BLaER1 (cell line): ENCODE measurements around the gene TSPAN3.
A peak's percentile ranks its signal among the peaks of the same experiment; 100 is the strongest.

ENCODE experiments used
- H3K27ac ChIP-seq: shearing (Covaris generic); formaldehyde crosslinking; 2 replicates; pipeline ENCODE4 v1.8.1; 2022
- H3K27me3 ChIP-seq: shearing (Covaris generic); formaldehyde crosslinking; 2 replicates; pipeline ENCODE4 v1.8.1; 2022
- H3K36me3 ChIP-seq: shearing (Covaris generic); formaldehyde crosslinking; 2 replicates; pipeline ENCODE4 v1.8.1; 2022
- H3K4me1 ChIP-seq: shearing (Covaris generic); formaldehyde crosslinking; 2 replicates; pipeline ENCODE4 v1.8.1; 2022
- H3K4me2 ChIP-seq: shearing (Covaris generic); formaldehyde crosslinking; 2 replicates; pipeline ENCODE4 v1.8.1; 2022
- H3K4me3 ChIP-seq: shearing (Covaris generic); formaldehyde crosslinking; 2 replicates; pipeline ENCODE4 v1.8.1; 2022
- H3K9ac ChIP-seq: shearing (Covaris generic); formaldehyde crosslinking; 2 replicates; pipeline ENCODE4 v1.8.1; 2022
- H3K9me3 ChIP-seq: shearing (Covaris generic); formaldehyde crosslinking; 2 replicates; pipeline ENCODE4 v1.8.1; 2022
- H4K20me1 ChIP-seq: shearing (Covaris generic); formaldehyde crosslinking; 2 replicates; pipeline ENCODE4 v1.8.1; 2022
- Cebpa-rat ChIP-seq: shearing (Covaris generic); IDR thresholded peaks from 2 replicates; pipeline ENCODE4 v1.8.1; 2022

Gene TSPAN3

GRCh38 chr15:77087213-77087612 is 16.3 kb upstream of the TSPAN3 start:
- Histone ChIP-seq H3K4me1 (peaks cover 35% of the 10 kb centered on the region), H3K4me3 (no peak overlapping the region), H3K27ac (no peak overlapping the region), H3K9me3 (no peaks in the 10 kb centered on the region), H3K27me3 (no peaks in the 10 kb centered on the region), H3K9ac (no peak overlapping the region), H4K20me1 (no peaks in the 10 kb centered on the region), H3K4me2 (no peak overlapping the region), H3K36me3 (no peaks in the 10 kb centered on the region)
- TF ChIP-seq Cebpa-rat = no peak

DNA sequence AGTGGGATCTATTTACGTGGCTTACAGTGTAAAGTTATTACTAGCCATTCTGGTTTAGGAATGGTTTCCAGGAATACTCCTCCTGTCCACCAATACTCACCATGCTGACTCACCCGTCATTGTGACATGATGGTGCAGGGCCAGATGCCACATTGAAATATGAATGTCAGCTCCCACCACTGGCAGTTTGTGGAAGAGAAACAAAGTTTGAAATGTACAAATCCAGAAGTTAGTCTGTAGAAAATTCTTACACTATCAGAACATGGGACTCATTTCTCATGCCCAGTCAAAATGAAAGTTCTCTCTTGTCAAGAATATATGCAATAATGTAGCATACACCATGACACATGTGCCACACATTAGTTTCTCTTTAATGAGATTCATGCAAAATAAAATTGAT is 14.4 kb upstream of the TSPAN3 start:
- Histone ChIP-seq H3K27me3 (no peaks in the 10 kb centered on the region), H3K9ac (no peak overlapping the region), H3K27ac (no peak overlapping the region), H3K9me3 (no peaks in the 10 kb centered on the region), H3K36me3 (no peaks in the 10 kb centered on the region), H4K20me1 (no peaks in the 10 kb centered on the region), H3K4me3 (no peak overlapping the region), H3K4me1 (peaks cover 41% of the 10 kb centered on the region), H3K4me2 (0 out of 2 replicates have a peak overlapping the region, but pooled peaks have one; percentile 67)
- TF ChIP-seq Cebpa-rat = no peak

DNA sequence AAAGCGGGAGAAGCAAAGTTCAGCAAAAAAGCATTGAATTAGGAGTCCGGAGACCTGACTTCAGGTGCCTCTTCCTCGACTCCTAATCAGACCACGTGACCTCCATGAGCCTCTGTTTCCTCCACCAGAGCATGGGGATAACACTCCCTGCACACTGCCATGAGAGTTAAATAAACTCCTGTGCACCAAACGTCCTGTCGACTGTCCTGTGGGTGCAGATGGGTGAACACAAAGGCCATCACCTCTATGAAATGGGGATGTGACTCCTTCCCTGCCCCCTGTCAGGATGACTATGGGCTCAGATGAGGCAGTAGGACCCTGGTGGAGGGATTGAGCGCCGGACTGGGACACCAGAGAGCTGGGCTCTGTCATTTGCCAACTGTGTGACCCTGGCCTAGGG is 13.5 kb upstream of the TSPAN3 start:
- Histone ChIP-seq H3K4me2 (peak overlapping the region; percentile 67), H3K4me3 (0 out of 2 replicates have a peak overlapping the region, but pooled peaks have one; percentile 33), H3K4me1 (peaks cover 41% of the 10 kb centered on the region), H3K9ac (no peak overlapping the region), H3K9me3 (no peaks in the 10 kb centered on the region), H4K20me1 (no peaks in the 10 kb centered on the region), H3K36me3 (no peaks in the 10 kb centered on the region), H3K27ac (peak overlapping the region; percentile 44; the same call in 1 of the 2 replicates), H3K27me3 (no peaks in the 10 kb centered on the region)
- no peak for TF ChIP-seq Cebpa-rat

DNA sequence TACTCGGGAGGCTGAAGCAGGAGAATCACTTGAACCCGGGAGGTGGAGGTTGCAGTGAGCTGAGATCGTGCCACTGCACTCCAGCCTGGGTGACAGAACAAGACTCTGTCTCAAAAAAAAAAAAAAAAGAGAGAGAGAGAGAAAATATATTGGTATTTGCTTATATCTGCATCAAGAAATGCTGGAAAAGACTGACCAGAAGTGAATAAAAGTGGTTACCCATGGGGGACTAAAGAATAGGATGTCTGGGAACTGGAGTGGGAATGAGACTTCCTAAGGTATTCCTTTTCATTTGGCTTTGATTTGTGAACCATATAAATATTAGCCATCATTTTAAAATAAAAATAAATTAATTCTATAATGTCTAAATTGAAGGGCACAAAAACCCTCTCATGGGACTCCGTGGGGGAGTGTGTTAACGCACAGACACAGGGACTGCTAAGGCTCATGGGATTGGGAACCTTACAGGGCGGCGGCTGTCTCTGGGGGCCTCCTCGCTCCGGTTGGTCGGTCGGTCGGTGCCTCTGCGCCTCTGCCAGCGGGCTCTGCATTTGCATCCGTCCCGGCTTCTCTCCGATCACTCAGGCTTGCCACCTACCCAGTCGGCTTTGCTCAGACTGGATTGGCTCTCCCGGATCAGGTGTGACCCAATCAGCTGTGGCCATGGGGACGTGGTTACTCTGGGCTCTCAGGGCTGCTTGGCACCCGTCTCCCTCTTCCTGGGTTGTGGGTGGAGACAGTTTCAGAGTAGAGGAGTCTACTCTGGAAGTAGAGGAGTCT is 12.7 kb upstream of the TSPAN3 start:
- Histone ChIP-seq H3K9ac (0 out of 2 replicates have a peak overlapping the region, but pooled peaks have one; percentile 24), H3K9me3 (no peaks in the 10 kb centered on the region), H3K4me1 (peaks cover 41% of the 10 kb centered on the region), H3K4me3 (0 out of 2 replicates have a peak overlapping the region, but pooled peaks have one; percentile 33), H3K36me3 (no peaks in the 10 kb centered on the region), H3K27me3 (no peaks in the 10 kb centered on the region), H3K27ac (peak overlapping the region; percentile 44; the same call in 1 of the 2 replicates), H4K20me1 (no peaks in the 10 kb centered on the region), H3K4me2 (peak overlapping the region; percentile 67)
- TF ChIP-seq Cebpa-rat = no peak

DNA sequence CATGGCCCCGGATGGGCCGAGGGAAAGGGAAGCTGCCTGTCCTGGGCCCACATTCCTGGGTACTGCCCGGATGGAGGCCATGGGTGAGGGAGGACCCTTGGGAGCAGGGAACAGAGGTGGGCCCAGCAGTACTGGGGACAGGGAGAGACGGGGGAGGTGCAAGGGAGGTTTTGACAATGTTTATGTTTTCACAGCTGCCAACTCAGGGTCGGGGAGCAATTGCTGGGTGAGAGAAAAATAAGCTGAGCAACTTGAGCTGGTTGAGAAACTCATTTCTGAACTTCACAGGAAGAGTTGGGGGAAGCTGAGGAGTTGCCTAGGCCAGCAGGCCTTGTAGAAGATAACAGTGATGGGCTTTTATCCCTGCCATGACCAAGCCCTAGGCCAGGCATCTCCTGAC is 11.1 kb upstream of the TSPAN3 start:
- TF ChIP-seq Cebpa-rat = no peak
- Histone ChIP-seq H3K36me3 (no peaks in the 10 kb centered on the region), H3K27ac (peak overlapping the region; percentile 30; the same call in 1 of the 2 replicates), H3K27me3 (no peaks in the 10 kb centered on the region), H3K9me3 (no peaks in the 10 kb centered on the region), H3K9ac (no peak overlapping the region), H3K4me3 (no peak overlapping the region), H3K4me1 (peaks cover 41% of the 10 kb centered on the region), H3K4me2 (no peak overlapping the region; the same call in 1 of the 2 replicates), H4K20me1 (no peaks in the 10 kb centered on the region)

DNA sequence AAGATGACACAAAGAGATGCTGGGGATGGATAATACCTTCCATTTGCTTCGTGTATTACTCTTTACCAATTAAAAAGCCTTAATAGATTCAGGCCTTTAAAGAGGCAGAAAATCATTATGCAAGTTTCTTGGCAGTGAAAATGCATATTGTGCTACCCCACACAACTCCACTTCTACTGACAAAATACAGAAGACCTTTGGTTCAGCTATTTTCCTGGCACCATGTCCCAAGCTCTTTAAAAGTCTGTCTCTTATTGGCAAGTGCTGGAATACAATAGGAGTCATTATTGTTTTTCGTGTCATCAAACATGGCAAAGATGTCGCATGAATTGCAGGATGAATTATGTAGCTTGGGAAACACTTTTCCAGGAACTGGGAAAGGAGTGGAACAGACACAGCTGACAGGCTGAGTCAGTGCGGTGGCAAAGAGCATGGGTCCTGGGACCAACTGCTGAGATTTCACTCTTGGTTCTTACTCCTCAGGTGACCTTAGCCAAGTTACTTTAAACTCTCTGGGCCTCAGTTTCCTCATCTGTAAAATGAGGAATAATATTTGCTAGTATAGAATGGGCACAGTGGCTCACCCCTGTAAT is 5.5 kb upstream of the TSPAN3 start:
- H3K4me3 ChIP-seq = no peak overlapping the region
- no peaks in the 10 kb centered on the region for H4K20me1 ChIP-seq
- no peak overlapping the region for H3K9ac ChIP-seq
- no peaks in the 10 kb centered on the region for H3K27me3 ChIP-seq
- no peak overlapping the region for H3K27ac ChIP-seq
- TF ChIP-seq Cebpa-rat = no peak
- H3K4me1 ChIP-seq = peaks cover under 1% of the 10 kb centered on the region
- H3K36me3 ChIP-seq = no peaks in the 10 kb centered on the region
- no peak overlapping the region for H3K4me2 ChIP-seq
- no peaks in the 10 kb centered on the region for H3K9me3 ChIP-seq

DNA sequence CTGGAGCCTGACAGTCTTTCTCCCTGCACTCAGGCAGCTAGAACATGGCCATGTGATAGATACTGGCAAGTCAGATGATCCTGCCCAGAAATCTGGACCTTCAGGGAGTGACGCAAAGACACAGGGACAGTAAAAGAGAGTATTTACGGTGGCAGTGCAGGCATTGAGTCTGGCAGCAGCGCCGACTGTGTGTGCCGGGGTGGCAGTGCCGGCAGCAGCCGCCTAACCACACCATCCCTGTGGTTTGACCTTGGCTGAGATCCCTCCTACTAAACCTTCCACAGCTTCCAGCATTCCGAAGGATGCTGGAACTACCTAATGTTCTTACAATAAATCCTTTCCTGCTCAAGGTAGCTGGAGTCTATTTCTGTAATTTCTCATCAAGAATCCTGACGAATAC is 4.6 kb upstream of the TSPAN3 start:
- Histone ChIP-seq H3K36me3 (no peaks in the 10 kb centered on the region), H3K27me3 (no peaks in the 10 kb centered on the region), H3K4me2 (no peak overlapping the region), H3K9ac (no peak overlapping the region), H3K4me1 (peaks cover 5% of the 10 kb centered on the region), H4K20me1 (peaks cover under 1% of the 10 kb centered on the region; the same call in 1 of the 2 replicates), H3K27ac (no peak overlapping the region), H3K4me3 (no peak overlapping the region), H3K9me3 (no peaks in the 10 kb centered on the region)
- TF ChIP-seq Cebpa-rat = no peak

GRCh38 chr15:77074350-77074749 is 3.4 kb upstream of the TSPAN3 start:
- Histone ChIP-seq H3K9me3 (no peaks in the 10 kb centered on the region), H3K36me3 (no peaks in the 10 kb centered on the region), H3K27me3 (no peaks in the 10 kb centered on the region), H3K4me3 (no peak overlapping the region), H3K4me1 (peaks cover 11% of the 10 kb centered on the region), H4K20me1 (peaks cover 12% of the 10 kb centered on the region), H3K27ac (no peak overlapping the region), H3K4me2 (no peak overlapping the region), H3K9ac (no peak overlapping the region)
- no peak for TF ChIP-seq Cebpa-rat

- H3K9ac ChIP-seq = peak overlapping the region; percentile 100; the same call in 1 of the 2 replicates
- H3K4me1 ChIP-seq = peaks cover 36% of the 10 kb centered on the region
- no peak for TF ChIP-seq Cebpa-rat
- H3K27me3 ChIP-seq = no peaks in the 10 kb centered on the region
- peaks cover 40% of the 10 kb centered on the region for H4K20me1 ChIP-seq
- no peaks in the 10 kb centered on the region for H3K9me3 ChIP-seq
- H3K27ac ChIP-seq = 0 out of 2 replicates have a peak overlapping the region, but pooled peaks have one; percentile 100
- peak overlapping the region; percentile 96 for H3K4me2 ChIP-seq
- H3K36me3 ChIP-seq = peaks cover 12% of the 10 kb centered on the region; the same call in 1 of the 2 replicates
- peak overlapping the region; percentile 99; the same call in 1 of the 2 replicates for H3K4me3 ChIP-seq
Measured at GRCh38 chr15:77071305-77072223, 655 bp upstream of the TSPAN3 start.
